ENCODE results near the gene SPATA17. TPM values are rescaled to one million over a fixed set of nuclear protein-coding genes. Genes with fewer than 3 reads are reported as not detected.
A peak's percentile ranks its signal among the peaks of the same experiment; 100 is the strongest.

Gene SPATA17
- total and polyA plus RNA-seq, 2 of the 8 experiments (the other 6 are each of a cell fraction or from before 2014, with no cell fraction given), result 0.17 to 0.48 TPM

DNA sequence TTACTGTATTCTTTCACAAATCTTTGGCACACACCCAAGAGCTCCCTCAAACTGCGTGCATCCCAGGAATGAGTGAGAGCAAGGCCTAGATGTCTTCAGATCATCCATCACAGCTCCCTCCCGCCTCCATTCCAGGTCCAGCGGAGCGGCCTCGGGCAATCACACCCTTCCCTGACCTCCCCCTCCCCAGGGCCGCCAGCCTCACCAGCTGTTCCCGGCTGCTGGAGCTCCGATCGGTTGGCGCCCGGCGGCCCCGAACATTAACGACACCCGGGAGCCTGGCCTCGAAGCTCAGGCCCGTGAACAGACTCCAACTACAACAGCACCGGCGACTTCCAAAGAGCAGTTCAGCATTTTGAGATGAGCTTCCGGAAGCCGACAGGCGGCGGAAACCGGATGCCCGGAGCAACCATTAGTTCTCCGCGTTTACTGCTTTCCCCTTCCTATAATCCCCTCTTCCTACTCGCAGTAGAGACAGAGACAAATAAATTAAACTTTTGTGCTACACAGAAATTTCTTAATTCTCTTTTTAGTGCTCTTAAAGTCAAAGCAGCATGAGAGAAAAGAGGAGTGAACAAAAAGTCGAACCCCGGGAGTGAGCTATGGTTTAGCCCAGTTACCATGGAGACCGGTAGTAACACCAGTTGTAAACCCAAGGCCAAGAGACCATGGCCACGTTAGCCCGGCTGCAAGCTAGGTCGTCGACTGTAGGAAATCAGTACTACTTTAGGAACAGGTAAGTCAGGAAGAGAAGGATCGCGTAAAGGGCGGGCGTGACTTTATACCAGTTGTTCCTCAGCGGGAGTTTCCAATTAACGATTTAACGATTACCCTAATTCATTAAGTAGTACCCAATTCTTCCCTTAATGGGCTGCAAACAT is at the start of gene SPATA17, which contains the start of gene GPATCH2 (continued):
- TF ChIP-seq, protein P1, sequence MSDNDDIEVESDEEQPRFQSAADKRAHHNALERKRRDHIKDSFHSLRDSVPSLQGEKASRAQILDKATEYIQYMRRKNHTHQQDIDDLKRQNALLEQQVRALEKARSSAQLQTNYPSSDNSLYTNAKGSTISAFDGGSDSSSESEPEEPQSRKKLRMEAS (IDR thresholded peaks at IDR 0.05), result peak; percentile 75
- TF ChIP-seq HDAC2 (IDR thresholded peaks at IDR 0.05; ENCODE audit: borderline replicate concordance in 1 of 2, low read depth in 2 of 2, low read length in 2 of 2) (no peak), SP1 (IDR thresholded peaks at IDR 0.05; ENCODE audit: low read depth, low read length) (no peak), BRCA1 (IDR thresholded peaks at IDR 0.05; ENCODE audit: low read depth, low read length) (no peak), RXRA (IDR thresholded peaks at IDR 0.05; ENCODE audit: insufficient read depth, low read depth, low read length) (no peak), RBBP5 (IDR thresholded peaks at IDR 0.05; ENCODE audit: borderline replicate concordance, low read depth, low read length) (peak; percentile 100), USF2 (IDR thresholded peaks at IDR 0.05; ENCODE audit: low read length) (no peak)
- TF ChIP-seq, protein P2, sequence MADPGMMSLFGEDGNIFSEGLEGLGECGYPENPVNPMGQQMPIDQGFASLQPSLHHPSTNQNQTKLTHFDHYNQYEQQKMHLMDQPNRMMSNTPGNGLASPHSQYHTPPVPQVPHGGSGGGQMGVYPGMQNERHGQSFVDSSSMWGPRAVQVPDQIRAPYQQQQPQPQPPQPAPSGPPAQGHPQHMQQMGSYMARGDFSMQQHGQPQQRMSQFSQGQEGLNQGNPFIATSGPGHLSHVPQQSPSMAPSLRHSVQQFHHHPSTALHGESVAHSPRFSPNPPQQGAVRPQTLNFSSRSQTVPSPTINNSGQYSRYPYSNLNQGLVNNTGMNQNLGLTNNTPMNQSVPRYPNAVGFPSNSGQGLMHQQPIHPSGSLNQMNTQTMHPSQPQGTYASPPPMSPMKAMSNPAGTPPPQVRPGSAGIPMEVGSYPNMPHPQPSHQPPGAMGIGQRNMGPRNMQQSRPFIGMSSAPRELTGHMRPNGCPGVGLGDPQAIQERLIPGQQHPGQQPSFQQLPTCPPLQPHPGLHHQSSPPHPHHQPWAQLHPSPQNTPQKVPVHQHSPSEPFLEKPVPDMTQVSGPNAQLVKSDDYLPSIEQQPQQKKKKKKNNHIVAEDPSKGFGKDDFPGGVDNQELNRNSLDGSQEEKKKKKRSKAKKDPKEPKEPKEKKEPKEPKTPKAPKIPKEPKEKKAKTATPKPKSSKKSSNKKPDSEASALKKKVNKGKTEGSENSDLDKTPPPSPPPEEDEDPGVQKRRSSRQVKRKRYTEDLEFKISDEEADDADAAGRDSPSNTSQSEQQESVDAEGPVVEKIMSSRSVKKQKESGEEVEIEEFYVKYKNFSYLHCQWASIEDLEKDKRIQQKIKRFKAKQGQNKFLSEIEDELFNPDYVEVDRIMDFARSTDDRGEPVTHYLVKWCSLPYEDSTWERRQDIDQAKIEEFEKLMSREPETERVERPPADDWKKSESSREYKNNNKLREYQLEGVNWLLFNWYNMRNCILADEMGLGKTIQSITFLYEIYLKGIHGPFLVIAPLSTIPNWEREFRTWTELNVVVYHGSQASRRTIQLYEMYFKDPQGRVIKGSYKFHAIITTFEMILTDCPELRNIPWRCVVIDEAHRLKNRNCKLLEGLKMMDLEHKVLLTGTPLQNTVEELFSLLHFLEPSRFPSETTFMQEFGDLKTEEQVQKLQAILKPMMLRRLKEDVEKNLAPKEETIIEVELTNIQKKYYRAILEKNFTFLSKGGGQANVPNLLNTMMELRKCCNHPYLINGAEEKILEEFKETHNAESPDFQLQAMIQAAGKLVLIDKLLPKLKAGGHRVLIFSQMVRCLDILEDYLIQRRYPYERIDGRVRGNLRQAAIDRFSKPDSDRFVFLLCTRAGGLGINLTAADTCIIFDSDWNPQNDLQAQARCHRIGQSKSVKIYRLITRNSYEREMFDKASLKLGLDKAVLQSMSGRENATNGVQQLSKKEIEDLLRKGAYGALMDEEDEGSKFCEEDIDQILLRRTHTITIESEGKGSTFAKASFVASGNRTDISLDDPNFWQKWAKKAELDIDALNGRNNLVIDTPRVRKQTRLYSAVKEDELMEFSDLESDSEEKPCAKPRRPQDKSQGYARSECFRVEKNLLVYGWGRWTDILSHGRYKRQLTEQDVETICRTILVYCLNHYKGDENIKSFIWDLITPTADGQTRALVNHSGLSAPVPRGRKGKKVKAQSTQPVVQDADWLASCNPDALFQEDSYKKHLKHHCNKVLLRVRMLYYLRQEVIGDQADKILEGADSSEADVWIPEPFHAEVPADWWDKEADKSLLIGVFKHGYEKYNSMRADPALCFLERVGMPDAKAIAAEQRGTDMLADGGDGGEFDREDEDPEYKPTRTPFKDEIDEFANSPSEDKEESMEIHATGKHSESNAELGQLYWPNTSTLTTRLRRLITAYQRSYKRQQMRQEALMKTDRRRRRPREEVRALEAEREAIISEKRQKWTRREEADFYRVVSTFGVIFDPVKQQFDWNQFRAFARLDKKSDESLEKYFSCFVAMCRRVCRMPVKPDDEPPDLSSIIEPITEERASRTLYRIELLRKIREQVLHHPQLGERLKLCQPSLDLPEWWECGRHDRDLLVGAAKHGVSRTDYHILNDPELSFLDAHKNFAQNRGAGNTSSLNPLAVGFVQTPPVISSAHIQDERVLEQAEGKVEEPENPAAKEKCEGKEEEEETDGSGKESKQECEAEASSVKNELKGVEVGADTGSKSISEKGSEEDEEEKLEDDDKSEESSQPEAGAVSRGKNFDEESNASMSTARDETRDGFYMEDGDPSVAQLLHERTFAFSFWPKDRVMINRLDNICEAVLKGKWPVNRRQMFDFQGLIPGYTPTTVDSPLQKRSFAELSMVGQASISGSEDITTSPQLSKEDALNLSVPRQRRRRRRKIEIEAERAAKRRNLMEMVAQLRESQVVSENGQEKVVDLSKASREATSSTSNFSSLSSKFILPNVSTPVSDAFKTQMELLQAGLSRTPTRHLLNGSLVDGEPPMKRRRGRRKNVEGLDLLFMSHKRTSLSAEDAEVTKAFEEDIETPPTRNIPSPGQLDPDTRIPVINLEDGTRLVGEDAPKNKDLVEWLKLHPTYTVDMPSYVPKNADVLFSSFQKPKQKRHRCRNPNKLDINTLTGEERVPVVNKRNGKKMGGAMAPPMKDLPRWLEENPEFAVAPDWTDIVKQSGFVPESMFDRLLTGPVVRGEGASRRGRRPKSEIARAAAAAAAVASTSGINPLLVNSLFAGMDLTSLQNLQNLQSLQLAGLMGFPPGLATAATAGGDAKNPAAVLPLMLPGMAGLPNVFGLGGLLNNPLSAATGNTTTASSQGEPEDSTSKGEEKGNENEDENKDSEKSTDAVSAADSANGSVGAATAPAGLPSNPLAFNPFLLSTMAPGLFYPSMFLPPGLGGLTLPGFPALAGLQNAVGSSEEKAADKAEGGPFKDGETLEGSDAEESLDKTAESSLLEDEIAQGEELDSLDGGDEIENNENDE (IDR thresholded peaks at IDR 0.05; ENCODE audit: insufficient replicate concordance, low read length), result no peak

Data from H1 (cell line).